K562 (cell line): ENCODE measurements around the gene ZNF549. TPM values are rescaled to one million over a fixed set of nuclear protein-coding genes. Genes with fewer than 3 reads are reported as not detected.

Experiments
- FOXJ3 ChIP-seq: sonication (generic); formaldehyde crosslinking; IDR thresholded peaks from 2 replicates; pipeline ENCODE4 v1.4.0; 2020; ENCODE audit warnings: mild to moderate bottlenecking, missing genetic modification reagents
- POLR2A ChIP-seq: fragments of 450-650 bp; conservative IDR thresholded peaks from 2 replicates; pipeline ENCODE4 v1.6.1; 2016
- TFAP4 ChIP-seq: sonication (generic); formaldehyde crosslinking; IDR thresholded peaks from 2 replicates; pipeline ENCODE4 v1.8.0; 2022; ENCODE audit warnings: missing genetic modification reagents, mild to moderate bottlenecking, moderate library complexity, borderline replicate concordance
- polyA plus RNA-seq, 8 experiments: library from polyadenylated mRNA; depleted of rRNA in 4 of 8; stranded (reverse) in 5 of 8; unstranded in 3 of 8; fragments of >200 nt; fragmentation: Nextera tagmentation in 2 of 8; fragmentation: Illumina TruSeq in 1 of 8; extraction: Ambion mirVana in 2 of 8; extraction: Trizol in 1 of 8; gene quantifications; 2 replicates each; pipeline versions ENCODE4 v1.2.1 to v1.2.3, GENCODE V29; 2011 to 2014; ENCODE audit warnings: inconsistent platforms in 1 of 8, missing spikeins in 1 of 8
- total RNA-seq, 7 experiments: library from RNA; depleted of rRNA in 6 of 7; stranded (reverse); fragments of >200 nt in 6 of 7; fragmentation: Illumina TruSeq in 2 of 7; extraction: Trizol in 2 of 7; gene quantifications; 2 replicates each; pipeline versions ENCODE4 v1.2.1 to v1.2.3, GENCODE V29; 2011 to 2021; ENCODE audit warnings: low replicate concordance in 1 of 7
- TF ChIP-seq, protein P1 (sequence below), 2 experiments: fragments of 450-650 bp in 1 of 2; sonication (generic) in 1 of 2; formaldehyde crosslinking in 1 of 2; IDR thresholded peaks; 2 replicates each; pipeline versions ENCODE4 v1.7.1 to v1.9.0; 2016 to 2022; ENCODE audit warnings: inconsistent platforms in 1 of 2, mild to moderate bottlenecking in 1 of 2, missing genetic modification reagents in 1 of 2

Gene ZNF549
- total and polyA plus RNA-seq, 9 of the 15 experiments (the other 6 are each of a cell fraction or from before 2014, with no cell fraction given), result 0.03 to 0.68 (median 0.25) TPM

GRCh38 chr19:57583521-57584416 is 56.6 kb downstream of the ZNF549 start, which contains the start of gene ZIK1 (continued):
- TF ChIP-seq, protein P1, sequence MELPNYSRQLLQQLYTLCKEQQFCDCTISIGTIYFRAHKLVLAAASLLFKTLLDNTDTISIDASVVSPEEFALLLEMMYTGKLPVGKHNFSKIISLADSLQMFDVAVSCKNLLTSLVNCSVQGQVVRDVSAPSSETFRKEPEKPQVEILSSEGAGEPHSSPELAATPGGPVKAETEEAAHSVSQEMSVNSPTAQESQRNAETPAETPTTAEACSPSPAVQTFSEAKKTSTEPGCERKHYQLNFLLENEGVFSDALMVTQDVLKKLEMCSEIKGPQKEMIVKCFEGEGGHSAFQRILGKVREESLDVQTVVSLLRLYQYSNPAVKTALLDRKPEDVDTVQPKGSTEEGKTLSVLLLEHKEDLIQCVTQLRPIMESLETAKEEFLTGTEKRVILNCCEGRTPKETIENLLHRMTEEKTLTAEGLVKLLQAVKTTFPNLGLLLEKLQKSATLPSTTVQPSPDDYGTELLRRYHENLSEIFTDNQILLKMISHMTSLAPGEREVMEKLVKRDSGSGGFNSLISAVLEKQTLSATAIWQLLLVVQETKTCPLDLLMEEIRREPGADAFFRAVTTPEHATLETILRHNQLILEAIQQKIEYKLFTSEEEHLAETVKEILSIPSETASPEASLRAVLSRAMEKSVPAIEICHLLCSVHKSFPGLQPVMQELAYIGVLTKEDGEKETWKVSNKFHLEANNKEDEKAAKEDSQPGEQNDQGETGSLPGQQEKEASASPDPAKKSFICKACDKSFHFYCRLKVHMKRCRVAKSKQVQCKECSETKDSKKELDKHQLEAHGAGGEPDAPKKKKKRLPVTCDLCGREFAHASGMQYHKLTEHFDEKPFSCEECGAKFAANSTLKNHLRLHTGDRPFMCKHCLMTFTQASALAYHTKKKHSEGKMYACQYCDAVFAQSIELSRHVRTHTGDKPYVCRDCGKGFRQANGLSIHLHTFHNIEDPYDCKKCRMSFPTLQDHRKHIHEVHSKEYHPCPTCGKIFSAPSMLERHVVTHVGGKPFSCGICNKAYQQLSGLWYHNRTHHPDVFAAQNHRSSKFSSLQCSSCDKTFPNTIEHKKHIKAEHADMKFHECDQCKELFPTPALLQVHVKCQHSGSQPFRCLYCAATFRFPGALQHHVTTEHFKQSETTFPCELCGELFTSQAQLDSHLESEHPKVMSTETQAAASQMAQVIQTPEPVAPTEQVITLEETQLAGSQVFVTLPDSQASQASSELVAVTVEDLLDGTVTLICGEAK (IDR thresholded peaks at IDR 0.05), result peak; percentile 72
- TF ChIP-seq, protein P1 (CRISPR knock-in tag; IDR thresholded peaks at IDR 0.05), result no peak
- TF ChIP-seq FOXJ3 (no peak), POLR2A (no peak), TFAP4 (CRISPR knock-in tag) (no peak)
- TF ChIP-seq, all 486 proteins: peak for 8
